Dermis blood vessel endothelial cell (primary cell): ENCODE results near the gene MROH9. TPM values are rescaled to one million over a fixed set of nuclear protein-coding genes. Genes with fewer than 3 reads are reported as not detected.
A peak's percentile ranks its signal among the peaks of the same experiment; 100 is the strongest.

Source experiments
- DNase-seq: peaks from one replicate; pipeline ENCODE4 v3.0.0; 2010
- total RNA-seq: library from RNA; depleted of rRNA; stranded (reverse); fragments of >200 nt; gene quantifications from 2 replicates; pipeline ENCODE4 v1.2.3, GENCODE V29; 2014

Gene MROH9
- total RNA-seq, 1 donor from 2014 or later, result not detected

GRCh38 chr1:170970256-170970655 is 34.9 kb downstream of the MROH9 start:
- DNase-seq, result no peak

- no peak for DNase-seq
These were observed 43.1 kb downstream of the MROH9 start for GRCh38 chr1:170978371-170978910.

DNA sequence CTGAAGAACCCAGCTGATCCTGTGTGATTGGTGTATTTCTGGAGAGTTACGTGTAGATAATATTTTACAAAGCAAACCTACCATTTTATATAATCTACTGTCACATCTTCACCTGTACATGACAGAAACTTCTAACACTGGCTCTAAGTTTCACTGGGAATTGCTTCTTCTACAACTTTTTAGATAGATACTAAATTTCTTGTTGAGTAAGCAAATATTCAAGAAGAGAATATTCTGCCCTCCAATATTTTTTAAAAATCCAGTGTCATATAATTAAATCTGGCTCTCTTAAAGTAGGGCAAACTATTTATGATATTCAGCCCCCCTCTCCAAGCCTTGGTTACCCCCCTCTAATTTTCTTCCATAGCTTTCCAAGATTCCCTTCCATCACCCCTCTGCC is 50.1 kb downstream of the MROH9 start:
- no peak for DNase-seq

GRCh38 chr1:170986901-170987300 is 51.6 kb downstream of the MROH9 start:
- DNase-seq, result no peak

DNA sequence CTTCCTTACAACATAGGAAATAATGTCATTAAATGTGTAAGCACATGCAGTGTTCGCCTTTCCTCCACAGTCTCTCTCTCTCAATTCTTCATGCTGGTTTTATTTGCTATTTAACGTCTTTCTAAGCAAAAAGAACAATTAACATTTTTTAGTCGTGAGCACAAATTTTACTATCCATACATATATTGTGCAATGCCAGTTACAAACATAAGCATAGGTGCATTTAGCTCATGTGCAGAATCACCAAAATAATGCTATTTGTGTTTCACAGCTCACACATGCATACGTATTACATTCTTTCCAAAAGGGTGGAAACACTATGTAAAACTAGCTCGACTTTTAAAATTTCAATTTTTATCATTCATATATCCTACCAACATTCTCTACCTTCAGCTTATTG is 52.1 kb downstream of the MROH9 start:
- DNase-seq, result no peak

DNA sequence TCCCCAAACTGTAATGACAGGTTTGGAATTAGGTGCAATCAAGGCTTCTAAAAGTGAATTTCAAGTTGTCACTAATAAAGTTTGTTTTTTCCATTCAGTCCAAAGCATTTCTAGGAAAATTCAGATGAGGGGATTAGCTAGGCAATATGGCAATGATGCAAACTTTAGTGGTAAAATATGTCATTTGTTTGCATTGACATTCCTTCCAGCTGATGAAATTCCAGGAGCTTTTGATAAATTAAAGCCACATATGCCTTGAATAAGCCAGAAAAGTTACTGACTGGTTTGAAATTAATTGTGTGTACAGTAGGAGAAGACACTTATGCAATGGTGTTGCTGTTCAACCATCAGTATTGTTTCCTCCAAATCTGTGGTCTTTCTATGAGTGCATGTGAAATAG is 57.8 kb downstream of the MROH9 start:
- DNase-seq, result no peak

- no peak for DNase-seq
These were observed 58.4 kb downstream of the MROH9 start for GRCh38 chr1:170993717-170994116.

DNA sequence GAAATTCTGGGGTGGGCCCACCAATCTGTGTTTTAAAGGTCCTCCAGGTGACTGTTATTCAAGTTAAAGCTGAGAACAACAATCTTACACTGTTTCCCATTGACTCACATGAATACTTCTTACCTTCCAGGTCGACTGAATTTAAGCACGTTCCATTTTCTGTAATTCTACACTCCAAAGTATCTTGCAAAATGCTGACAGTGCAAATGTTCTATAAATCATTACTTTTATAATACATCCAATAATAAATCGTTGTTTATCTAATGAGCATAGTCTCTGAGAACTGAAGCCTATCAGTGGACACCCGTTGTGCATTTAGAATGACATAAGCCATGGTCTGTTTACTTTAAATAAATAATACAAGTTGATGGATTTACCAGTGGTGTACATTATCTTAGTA is 79.5 kb downstream of the MROH9 start:
- DNase-seq, result no peak

DNA sequence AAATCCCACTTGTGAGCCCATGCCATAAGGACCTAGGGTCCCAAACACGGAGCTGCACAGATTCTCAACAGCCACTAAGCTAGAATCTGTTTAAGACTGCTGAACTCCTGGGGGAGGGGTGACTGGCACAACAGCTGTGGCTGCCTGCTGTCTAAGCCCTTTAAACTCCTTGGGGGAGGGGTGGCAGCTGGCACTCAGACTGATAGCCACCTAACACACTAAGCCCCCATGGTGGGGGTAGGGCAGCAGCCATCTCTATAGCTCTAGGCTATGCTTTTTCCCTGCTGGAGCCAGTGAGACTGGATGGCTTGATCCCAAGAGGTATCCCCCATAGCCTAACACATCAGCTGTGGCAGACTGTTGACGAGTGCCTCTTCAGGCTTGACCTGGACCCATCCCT is 82.1 kb downstream of the MROH9 start:
- DNase-seq, result no peak

DNA sequence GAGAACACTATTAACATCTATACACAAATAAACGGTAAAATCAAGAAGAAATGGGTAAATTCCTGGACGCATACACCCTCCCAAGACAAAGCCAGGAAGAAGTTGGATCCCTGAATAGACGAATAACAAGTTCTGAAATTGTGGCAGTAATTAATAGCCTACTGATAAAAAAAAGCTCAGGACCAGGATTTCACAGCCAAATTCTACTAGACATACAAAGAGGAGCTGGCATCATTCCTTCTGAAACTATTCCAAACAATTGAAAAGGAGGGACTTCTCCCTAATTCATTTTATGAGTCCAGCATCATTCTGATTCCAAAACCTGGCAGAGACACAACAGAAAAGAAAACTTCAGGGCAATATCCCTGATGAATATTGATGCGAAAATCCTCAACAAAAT is 84.6 kb downstream of the MROH9 start:
- DNase-seq, result no peak

- no peak for DNase-seq
These were observed 97.7 kb downstream of the MROH9 start for GRCh38 chr1:171032822-171033702.

DNA sequence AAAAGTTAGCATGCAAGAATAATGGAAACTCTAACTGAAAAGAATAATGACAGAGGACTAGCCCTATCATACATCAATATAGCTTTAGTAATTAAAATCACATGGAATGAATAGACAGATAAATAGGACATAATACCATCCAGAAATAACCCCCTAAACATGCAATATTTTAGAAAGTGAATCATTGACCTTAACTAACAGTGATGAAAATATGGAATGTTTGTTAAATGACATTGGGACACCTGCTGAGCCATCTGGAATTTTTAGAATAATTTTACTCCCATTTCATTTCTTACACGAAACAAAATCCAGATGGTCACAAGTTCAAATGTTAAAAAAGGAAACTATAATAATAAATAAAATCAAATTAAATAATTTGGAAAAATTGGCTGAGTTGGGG is 102.3 kb downstream of the MROH9 start:
- no peak for DNase-seq

- no peak for DNase-seq
These were observed 103.0 kb downstream of the MROH9 start for GRCh38 chr1:171038284-171038683.

DNA sequence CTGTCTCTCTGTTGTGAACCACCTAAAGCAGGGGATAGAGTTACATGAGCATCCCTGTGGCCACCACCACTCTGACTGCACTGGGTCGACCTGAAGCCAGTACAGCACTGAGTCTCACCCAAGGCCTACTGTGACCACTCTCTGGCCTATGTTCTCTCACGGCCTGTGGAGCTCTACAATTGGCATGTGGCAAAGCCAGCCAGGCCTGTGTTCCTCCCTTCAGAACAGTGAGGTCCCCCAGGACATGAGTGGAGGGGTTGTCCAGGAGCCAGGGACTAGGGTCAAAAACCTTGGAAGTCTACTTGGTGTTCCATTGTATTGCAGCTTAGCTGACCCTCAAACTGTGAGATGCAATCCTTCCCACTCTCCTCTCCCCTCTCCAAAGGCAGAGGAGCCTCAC is 112.7 kb downstream of the MROH9 start:
- DNase-seq, result no peak

DNA sequence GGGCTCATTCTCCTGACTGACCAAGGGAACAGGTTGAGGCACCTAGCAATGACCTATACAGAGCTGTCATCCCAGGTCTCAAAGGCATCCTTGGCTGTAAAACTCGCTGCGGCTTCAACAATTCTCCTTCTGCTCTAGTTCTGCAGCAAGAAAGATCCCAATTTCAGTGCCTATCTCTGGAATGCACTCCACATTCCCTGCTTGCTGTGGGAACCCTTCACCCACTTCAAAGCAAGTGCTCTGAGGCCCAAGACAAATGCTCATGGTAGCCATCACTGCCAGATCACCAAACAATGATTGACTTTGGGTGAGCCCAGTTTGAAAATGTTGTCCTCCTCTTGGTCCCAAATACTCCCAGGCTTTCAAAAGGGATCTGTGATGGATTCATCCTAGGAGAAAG is 117.6 kb downstream of the MROH9 start:
- DNase-seq, result no peak

DNA sequence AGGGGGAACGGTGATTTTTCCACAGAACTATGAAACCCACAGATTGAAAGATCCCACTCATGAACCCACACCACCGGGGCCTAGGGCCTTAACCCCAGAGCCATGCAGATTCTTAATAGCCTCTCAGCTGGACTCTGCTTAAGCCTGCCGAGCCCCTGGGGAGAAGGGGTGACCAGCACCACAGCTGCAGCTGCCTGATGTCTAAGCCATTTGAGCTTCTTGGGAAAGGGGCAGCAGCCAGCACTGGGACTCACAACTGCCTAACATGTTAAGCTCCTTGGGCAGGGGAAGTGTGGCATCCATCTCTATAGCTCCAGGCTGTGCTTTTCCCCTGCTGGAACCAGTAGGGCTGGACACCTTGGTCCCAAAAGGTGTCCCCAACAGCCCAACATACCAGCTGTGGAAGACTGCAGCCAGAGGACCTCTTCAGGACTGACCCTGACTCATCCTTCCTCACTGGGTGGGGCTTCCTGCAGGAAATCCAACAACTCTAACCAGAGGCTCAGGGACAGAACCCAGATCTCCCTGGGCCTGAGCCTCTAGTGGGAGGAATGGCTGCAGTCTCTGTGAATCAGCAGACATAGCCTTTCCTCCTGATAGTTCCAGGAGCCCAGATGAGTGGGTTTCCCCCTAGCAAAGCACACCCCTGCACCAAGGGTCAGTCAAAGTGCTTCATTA is 120.8 kb downstream of the MROH9 start:
- no peak for DNase-seq

GRCh38 chr1:171061425-171062143 is 126.2 kb downstream of the MROH9 start:
- DNase-seq, result no peak

GRCh38 chr1:171062902-171063301 is 127.6 kb downstream of the MROH9 start:
- no peak for DNase-seq

GRCh38 chr1:171075041-171075440 is 139.7 kb downstream of the MROH9 start:
- DNase-seq, result no peak

GRCh38 chr1:171081314-171081753 is 146.0 kb downstream of the MROH9 start:
- peak; percentile 29 for DNase-seq

- DNase-seq, result no peak
These were observed 146.4 kb downstream of the MROH9 start for GRCh38 chr1:171081763-171082201.

GRCh38 chr1:171082606-171083005 is 147.3 kb downstream of the MROH9 start:
- DNase-seq, result no peak

- no peak for DNase-seq
These were observed 147.9 kb downstream of the MROH9 start for GRCh38 chr1:171083222-171083621.
